HL-60 (cell line): Measurements from ENCODE around the gene CMYA5.

Source experiments
- CTCF ChIP-seq: IDR thresholded peaks from one replicate; pipeline ENCODE4 v1.5.1; 2011; ENCODE audit warnings: low read length, control low read depth, inconsistent platforms; ENCODE audit not compliant: insufficient read depth
- GABPA ChIP-seq: IDR thresholded peaks from 2 replicates; pipeline ENCODE4 v1.6.1; 2012; ENCODE audit warnings: low read depth
- POLR2AphosphoS5 ChIP-seq: IDR thresholded peaks from 2 replicates; pipeline ENCODE4 v1.6.1; 2012; ENCODE audit warnings: low read depth
- REST ChIP-seq: IDR thresholded peaks from 2 replicates; pipeline ENCODE4 v1.6.1; 2012; ENCODE audit warnings: low read depth; ENCODE audit not compliant: insufficient replicate concordance

DNA sequence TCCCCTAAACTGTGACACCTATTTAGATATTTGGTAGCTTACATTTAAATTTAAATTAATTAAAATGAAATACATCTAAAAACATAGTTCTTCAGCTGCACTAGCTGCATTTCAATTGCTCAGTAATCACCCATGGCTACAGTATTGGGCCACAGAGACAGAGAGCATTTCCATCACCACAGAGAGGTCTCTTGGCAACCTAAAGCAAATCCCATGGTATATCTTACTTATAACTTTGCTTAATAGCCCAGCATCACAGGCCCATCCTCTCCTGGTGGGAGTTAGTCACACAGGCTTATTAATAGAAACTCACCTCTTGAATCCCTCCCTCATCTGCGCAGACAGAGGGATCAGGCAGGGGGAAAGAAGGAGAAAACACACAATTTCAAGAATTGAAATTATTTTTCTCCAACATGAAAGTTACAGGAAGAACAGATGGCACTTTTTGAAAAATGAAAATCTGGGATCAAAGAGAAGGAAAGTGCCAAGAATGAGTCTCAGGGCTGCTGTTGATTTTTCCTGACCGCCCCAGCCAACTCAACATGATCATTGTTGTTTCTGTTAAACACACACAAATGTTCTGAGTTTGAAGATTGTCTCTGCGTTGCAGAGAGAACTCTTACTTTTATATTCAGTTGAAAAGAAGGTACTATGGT lies 144.6 kb downstream of the CMYA5 start:
- TF ChIP-seq CTCF (no peak), REST (no peak), POLR2AphosphoS5 (no peak), GABPA (no peak)
